ENCODE data around the gene LDHD.

The LDHD gene

GRCh38 chr16:75062976-75063346 is 53.6 kb downstream of the LDHD start:
- no peaks in the 10 kb centered on the region for H3K4me1 ChIP-seq (ENCODE audit: low read length)
- H4K20me1 ChIP-seq (ENCODE audit: insufficient read depth, low read length), result no peaks in the 10 kb centered on the region
- no peak overlapping the region for H3K4me2 ChIP-seq (ENCODE audit: low read depth, low read length)
- no peaks in the 10 kb centered on the region for H3K9me3 ChIP-seq (replicated peaks; ENCODE audit: insufficient read depth, low read length)
- H3K9ac ChIP-seq (ENCODE audit: low read length), result no peak overlapping the region
- H2AFZ ChIP-seq (ENCODE audit: low read length), result no peak overlapping the region
- TF ChIP-seq EZH2 (optimal IDR thresholded peaks at IDR 0.05; ENCODE audit: low read depth, low read length) (no peak), CTCF (IDR thresholded peaks at IDR 0.05; ENCODE audit: low read length) (no peak), EZH2phosphoT487 (IDR thresholded peaks at IDR 0.05; ENCODE audit: low read length) (no peak)
- DNase-seq, result no peak
- no peaks in the 10 kb centered on the region for H3K36me3 ChIP-seq (replicated peaks; ENCODE audit: insufficient read depth, low read length)
- no peaks in the 10 kb centered on the region for H3K79me2 ChIP-seq (ENCODE audit: low read length)
- H3K27me3 ChIP-seq (replicated peaks; ENCODE audit: insufficient read depth, low read length), result no peaks in the 10 kb centered on the region
- no peaks in the 10 kb centered on the region for H3K9me2 ChIP-seq (replicated peaks; ENCODE audit: insufficient read depth, low read length)
- H3K4me3 ChIP-seq (ENCODE audit: low read length), result no peak overlapping the region
- H3K27ac ChIP-seq (ENCODE audit: low read length), result no peak overlapping the region
- no peaks in the 10 kb centered on the region for H3F3A ChIP-seq (ENCODE audit: insufficient read depth, low read length)

GRCh38 chr16:75062135-75062975 is 54.2 kb downstream of the LDHD start:
- no peaks in the 10 kb centered on the region for H4K20me1 ChIP-seq (ENCODE audit: insufficient read depth, low read length)
- H3K4me2 ChIP-seq (ENCODE audit: low read depth, low read length), result no peak overlapping the region
- no peaks in the 10 kb centered on the region for H3K36me3 ChIP-seq (replicated peaks; ENCODE audit: insufficient read depth, low read length)
- no peak overlapping the region for H2AFZ ChIP-seq (ENCODE audit: low read length)
- no peak for DNase-seq
- H3K9me2 ChIP-seq (replicated peaks; ENCODE audit: insufficient read depth, low read length), result no peaks in the 10 kb centered on the region
- TF ChIP-seq CTCF (IDR thresholded peaks at IDR 0.05; ENCODE audit: low read length) (no peak), EZH2phosphoT487 (IDR thresholded peaks at IDR 0.05; ENCODE audit: low read length) (no peak), EZH2 (optimal IDR thresholded peaks at IDR 0.05; ENCODE audit: low read depth, low read length) (no peak)
- H3K4me1 ChIP-seq (ENCODE audit: low read length), result no peaks in the 10 kb centered on the region
- no peak overlapping the region for H3K27ac ChIP-seq (ENCODE audit: low read length)
- H3K9me3 ChIP-seq (replicated peaks; ENCODE audit: insufficient read depth, low read length), result no peaks in the 10 kb centered on the region
- H3F3A ChIP-seq (ENCODE audit: insufficient read depth, low read length), result no peaks in the 10 kb centered on the region
- H3K79me2 ChIP-seq (ENCODE audit: low read length), result no peaks in the 10 kb centered on the region
- no peak overlapping the region for H3K9ac ChIP-seq (ENCODE audit: low read length)
- no peaks in the 10 kb centered on the region for H3K27me3 ChIP-seq (replicated peaks; ENCODE audit: insufficient read depth, low read length)
- H3K4me3 ChIP-seq (ENCODE audit: low read length), result no peak overlapping the region

Measured in MM.1S (cell line).